Vagina (tissue), 2 donors: ENCODE results near the gene FRMD3.

Experiments
- CTCF ChIP-seq, 3 experiments: fragments of 450-650 bp in 2 of 3; fragments of 200-600 bp in 1 of 3; sonication (generic) in 1 of 3; IDR thresholded peaks; one replicate each; pipeline ENCODE4 v1.5.1; 2017 to 2019; ENCODE audit warnings: antibody characterized with exemption in 3 of 3, mild to moderate bottlenecking in 2 of 3, moderate library complexity in 2 of 3
- POLR2A ChIP-seq, 2 donors: fragments of 450-650 bp; IDR thresholded peaks; one replicate each; pipeline ENCODE4 v1.6.1; 2017; ENCODE audit warnings: antibody characterized with exemption in 2 of 2, mild to moderate bottlenecking in 2 of 2, moderate library complexity in 2 of 2

DNA sequence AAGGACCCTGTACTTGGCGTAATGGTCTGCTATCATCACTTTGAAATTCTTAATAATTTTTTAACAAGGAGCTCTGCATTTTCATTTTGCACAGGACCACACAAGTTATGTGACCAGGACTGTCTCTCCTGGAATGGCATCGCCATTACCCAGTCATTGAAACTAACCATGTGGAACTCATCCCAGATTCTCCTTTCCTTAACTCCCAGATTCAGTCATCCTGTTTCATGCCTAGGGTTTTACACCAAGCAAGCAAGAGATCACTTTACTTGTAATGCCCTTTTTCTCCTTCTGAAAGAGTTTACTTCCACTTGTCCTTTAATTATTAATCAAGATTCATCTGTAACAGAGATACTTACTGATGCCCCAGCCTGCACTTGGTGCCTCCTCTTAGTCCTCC is 12.0 kb downstream of the FRMD3 start:
- no peak for TF ChIP-seq CTCF (IDR thresholded peaks at IDR 0.05)
- no peak for TF ChIP-seq POLR2A (IDR thresholded peaks at IDR 0.05)
